WERI-Rb-1 (cell line): ENCODE results near the gene FEM1B.
"Not testable (repeated sequence)": the region's sequence is repeated elsewhere in the genome, so short reads cannot be mapped to it uniquely, and the experiment has no call there.

Experiments used
- DNase-seq: peaks from one replicate; pipeline ENCODE4 v3.0.0-alpha.2; 2020
- H3K27ac ChIP-seq: fragments of 250-450 bp; sonication (Bioruptor Pico); 2 replicates; pipeline ENCODE4 v1.5.1; 2020; ENCODE audit warnings: mild to moderate bottlenecking, moderate library complexity
- H3K27me3 ChIP-seq: fragments of 250-450 bp; sonication (Bioruptor Pico); 2 replicates; pipeline ENCODE4 v1.5.1; 2021; ENCODE audit warnings: mild to moderate bottlenecking, low read depth, moderate library complexity; ENCODE audit not compliant: insufficient read depth, severe bottlenecking
- H3K36me3 ChIP-seq: fragments of 250-450 bp; sonication (Bioruptor Pico); 2 replicates; pipeline ENCODE4 v1.5.1; 2020; ENCODE audit warnings: mild to moderate bottlenecking, moderate library complexity
- H3K4me3 ChIP-seq: 2 replicates; pipeline ENCODE4 v1.5.1; 2011; ENCODE audit warnings: low read depth, mild to moderate bottlenecking, control low read depth, low read length
- H3K9me3 ChIP-seq: fragments of 250-450 bp; sonication (Bioruptor Pico); 2 replicates; pipeline ENCODE4 v1.5.1; 2021; ENCODE audit warnings: mild to moderate bottlenecking, moderate library complexity; ENCODE audit not compliant: severe bottlenecking
- TF ChIP-seq, protein P1 (sequence below): IDR thresholded peaks from 2 replicates; pipeline ENCODE4 v1.5.1; 2011; ENCODE audit warnings: low read depth, mild to moderate bottlenecking, control low read depth, inconsistent platforms, low read length

The FEM1B gene

DNA sequence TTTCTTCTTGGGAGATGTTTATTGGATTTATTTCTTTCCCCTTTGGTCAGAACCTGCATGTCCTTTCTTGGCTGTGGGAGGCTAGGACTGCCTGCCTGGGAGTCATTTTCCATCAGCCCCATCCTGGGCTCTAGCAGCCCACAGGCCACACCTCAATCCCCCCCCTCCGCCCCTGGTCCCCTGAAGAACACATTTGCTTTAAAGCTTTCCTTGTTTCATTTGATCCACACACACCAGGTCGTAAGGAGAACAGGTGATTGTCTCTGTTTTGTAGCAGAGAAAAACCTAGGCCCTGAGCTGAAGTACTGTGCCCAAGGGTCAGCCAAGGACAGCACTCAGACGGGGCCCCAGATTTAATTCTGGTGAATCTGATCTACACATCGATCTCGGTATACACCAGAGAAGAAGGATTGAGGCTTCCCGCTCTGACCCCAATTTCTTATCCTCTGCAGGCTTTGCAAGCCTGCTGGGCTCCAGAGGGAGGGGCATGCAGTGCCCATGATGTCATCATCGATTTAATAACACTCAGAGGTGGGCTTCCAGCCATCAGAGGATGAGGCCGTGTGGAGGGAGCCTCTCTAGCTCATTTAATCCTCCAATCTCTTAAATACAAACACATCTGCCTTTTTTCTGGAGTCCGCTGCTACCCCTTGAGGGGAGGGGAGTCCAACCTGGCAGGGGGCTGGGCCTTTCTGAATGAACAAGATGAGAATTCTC lies 46.3 kb upstream of the FEM1B start:
- Histone ChIP-seq H3K9me3 (no peaks in the 10 kb centered on the region), H3K27ac (peak overlapping the region; percentile 99), H3K27me3 (no peaks in the 10 kb centered on the region), H3K4me3 (peak overlapping the region; percentile 87), H3K36me3 (peaks cover 19% of the 10 kb centered on the region)
- TF ChIP-seq, protein P1, sequence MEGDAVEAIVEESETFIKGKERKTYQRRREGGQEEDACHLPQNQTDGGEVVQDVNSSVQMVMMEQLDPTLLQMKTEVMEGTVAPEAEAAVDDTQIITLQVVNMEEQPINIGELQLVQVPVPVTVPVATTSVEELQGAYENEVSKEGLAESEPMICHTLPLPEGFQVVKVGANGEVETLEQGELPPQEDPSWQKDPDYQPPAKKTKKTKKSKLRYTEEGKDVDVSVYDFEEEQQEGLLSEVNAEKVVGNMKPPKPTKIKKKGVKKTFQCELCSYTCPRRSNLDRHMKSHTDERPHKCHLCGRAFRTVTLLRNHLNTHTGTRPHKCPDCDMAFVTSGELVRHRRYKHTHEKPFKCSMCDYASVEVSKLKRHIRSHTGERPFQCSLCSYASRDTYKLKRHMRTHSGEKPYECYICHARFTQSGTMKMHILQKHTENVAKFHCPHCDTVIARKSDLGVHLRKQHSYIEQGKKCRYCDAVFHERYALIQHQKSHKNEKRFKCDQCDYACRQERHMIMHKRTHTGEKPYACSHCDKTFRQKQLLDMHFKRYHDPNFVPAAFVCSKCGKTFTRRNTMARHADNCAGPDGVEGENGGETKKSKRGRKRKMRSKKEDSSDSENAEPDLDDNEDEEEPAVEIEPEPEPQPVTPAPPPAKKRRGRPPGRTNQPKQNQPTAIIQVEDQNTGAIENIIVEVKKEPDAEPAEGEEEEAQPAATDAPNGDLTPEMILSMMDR, result no peak
- peak; percentile 97 for DNase-seq

GRCh38 chr15:68232449-68232848 lies 45.1 kb upstream of the FEM1B start:
- Histone ChIP-seq H3K9me3 (no peaks in the 10 kb centered on the region), H3K27ac (peak overlapping the region; percentile 77), H3K4me3 (no peak overlapping the region), H3K27me3 (no peaks in the 10 kb centered on the region), H3K36me3 (peaks cover 9% of the 10 kb centered on the region)
- TF ChIP-seq, protein P1, result no peak
- no peak for DNase-seq

DNA sequence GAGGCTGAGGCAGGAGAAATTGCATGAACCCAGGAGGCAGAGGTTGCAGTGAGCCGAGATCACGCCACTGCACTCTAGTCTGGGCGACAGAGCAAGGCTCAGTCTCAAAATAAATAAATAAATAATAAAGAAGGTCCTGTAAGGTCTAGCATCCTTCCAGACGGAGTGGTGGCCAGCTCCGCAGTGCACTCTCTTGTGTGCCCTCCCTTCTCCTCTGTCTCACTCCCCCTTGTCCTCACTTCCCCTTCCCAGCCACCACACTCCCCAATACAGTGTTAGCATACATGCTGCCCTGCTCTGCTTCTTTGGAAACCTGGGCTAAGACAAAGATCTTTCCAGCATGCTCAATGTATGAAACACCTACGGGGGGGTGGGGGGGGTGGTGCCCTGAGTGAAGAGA lies 44.6 kb upstream of the FEM1B start:
- H3K36me3 ChIP-seq, result peaks cover 9% of the 10 kb centered on the region
- DNase-seq, result peak; percentile 30
- no peak overlapping the region for H3K4me3 ChIP-seq
- H3K27ac ChIP-seq, result peak overlapping the region; percentile 77
- no peaks in the 10 kb centered on the region for H3K27me3 ChIP-seq
- TF ChIP-seq, protein P1, result no peak
- no peaks in the 10 kb centered on the region for H3K9me3 ChIP-seq

GRCh38 chr15:68234060-68234459 lies 43.5 kb upstream of the FEM1B start:
- H3K27ac ChIP-seq, result peak overlapping the region; percentile 77
- TF ChIP-seq, protein P1, result no peak
- no peak for DNase-seq
- H3K36me3 ChIP-seq, result peaks cover under 1% of the 10 kb centered on the region
- no peak overlapping the region for H3K4me3 ChIP-seq
- H3K27me3 ChIP-seq, result no peaks in the 10 kb centered on the region
- H3K9me3 ChIP-seq, result no peaks in the 10 kb centered on the region

DNA sequence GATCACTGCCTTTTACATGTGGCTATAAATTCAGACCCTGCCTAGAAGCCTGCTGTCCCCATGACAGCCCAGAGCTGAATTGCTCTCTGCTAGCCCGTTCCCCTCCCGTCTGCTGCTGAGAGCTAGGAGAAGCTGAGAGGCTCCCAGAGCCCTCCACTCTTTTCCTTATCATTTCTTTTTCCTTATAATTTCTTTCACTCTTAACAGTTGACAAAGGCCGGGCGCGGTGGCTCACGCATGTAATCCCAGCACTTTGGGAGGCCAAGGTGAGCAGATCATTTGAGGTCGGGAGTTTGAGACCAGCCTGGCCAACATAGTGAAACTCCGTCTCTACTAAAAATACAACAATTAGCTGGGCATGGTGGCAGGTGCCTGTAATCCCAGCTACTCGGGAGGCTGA lies 43.0 kb upstream of the FEM1B start:
- not testable (repeated sequence) for DNase-seq, H3K27ac ChIP-seq, H3K27me3 ChIP-seq, H3K4me3 ChIP-seq, H3K36me3 ChIP-seq, H3K9me3 ChIP-seq

GRCh38 chr15:68235022-68235421 lies 42.5 kb upstream of the FEM1B start:
- no peaks in the 10 kb centered on the region for H3K9me3 ChIP-seq
- no peak overlapping the region for H3K27ac ChIP-seq
- DNase-seq, result no peak
- TF ChIP-seq, protein P1, result no peak
- H3K4me3 ChIP-seq, result no peak overlapping the region
- H3K36me3 ChIP-seq, result no peaks in the 10 kb centered on the region
- H3K27me3 ChIP-seq, result no peaks in the 10 kb centered on the region
